ENCODE data around the gene ZNF664.
"Not testable (repeated sequence)": the region's sequence is repeated elsewhere in the genome, so short reads cannot be mapped to it uniquely, and the experiment has no call there.

ZNF664 gene

GRCh38 chr12:123941624-123942237 lies 31.3 kb upstream of the ZNF664 start:
- no peak for DNase-seq

GRCh38 chr12:123942238-123942653 lies 30.8 kb upstream of the ZNF664 start:
- no peak for DNase-seq

GRCh38 chr12:123942911-123943648 lies 29.9 kb upstream of the ZNF664 start:
- no peak for DNase-seq

- DNase-seq, result no peak
Measured at GRCh38 chr12:123943816-123944215, 29.2 kb upstream of the ZNF664 start.

GRCh38 chr12:123944696-123945095 lies 28.3 kb upstream of the ZNF664 start:
- no peak for DNase-seq

GRCh38 chr12:123945287-123946151 lies 27.5 kb upstream of the ZNF664 start:
- DNase-seq, result no peak

- no peak for DNase-seq
Measured at GRCh38 chr12:123946152-123946515, 26.9 kb upstream of the ZNF664 start.

GRCh38 chr12:123946516-123947505 lies 26.2 kb upstream of the ZNF664 start:
- not testable (repeated sequence) for DNase-seq

- DNase-seq, result not testable (repeated sequence)
Measured at GRCh38 chr12:123947531-123947930, 25.5 kb upstream of the ZNF664 start.

GRCh38 chr12:123948401-123948795 lies 24.6 kb upstream of the ZNF664 start:
- no peak for DNase-seq

- no peak for DNase-seq
Measured at GRCh38 chr12:123948796-123949769, 23.9 kb upstream of the ZNF664 start.

- no peak for DNase-seq
Measured at GRCh38 chr12:123949770-123950165, 23.2 kb upstream of the ZNF664 start.

GRCh38 chr12:123950476-123951349 lies 22.3 kb upstream of the ZNF664 start:
- no peak for DNase-seq

- DNase-seq, result no peak
Measured at GRCh38 chr12:123951467-123951866, 21.5 kb upstream of the ZNF664 start.

- DNase-seq, result no peak
Measured at GRCh38 chr12:123952037-123952436, 21.0 kb upstream of the ZNF664 start.

GRCh38 chr12:123954647-123955350 lies 18.2 kb upstream of the ZNF664 start:
- no peak for DNase-seq

- DNase-seq, result no peak
Measured at GRCh38 chr12:123956249-123956648, 16.8 kb upstream of the ZNF664 start.

GRCh38 chr12:123957196-123957595 lies 15.8 kb upstream of the ZNF664 start:
- DNase-seq, result no peak

- DNase-seq, result no peak
Measured at GRCh38 chr12:123958462-123958861, 14.6 kb upstream of the ZNF664 start.

GRCh38 chr12:123958876-123959275 lies 14.1 kb upstream of the ZNF664 start:
- no peak for DNase-seq

Measured in stimulated activated naive CD4-positive, alpha-beta T cell treated with Interleukin-2 at 50 U/mL for 16 hours (primary cell).